COR-L47 (cell line): ENCODE data around the gene TUBGCP3.

ENCODE experiments used
- DNase-seq: peaks from one replicate; lab custom pipeline; 2025; lab: John Stamatoyannopoulos, UW

Gene TUBGCP3

GRCh38 chr13:112453874-112454647 lies 133.9 kb downstream of the TUBGCP3 start:
- no peak for DNase-seq

- DNase-seq = no peak
Measured at GRCh38 chr13:112453207-112453829, 134.6 kb downstream of the TUBGCP3 start.

GRCh38 chr13:112452380-112453206 lies 135.4 kb downstream of the TUBGCP3 start:
- DNase-seq = no peak

- no peak for DNase-seq
Measured at GRCh38 chr13:112451512-112452379, 136.2 kb downstream of the TUBGCP3 start.

GRCh38 chr13:112450904-112451240 lies 137.1 kb downstream of the TUBGCP3 start:
- peak; percentile 92 for DNase-seq

- no peak for DNase-seq
Measured at GRCh38 chr13:112450118-112450903, 137.6 kb downstream of the TUBGCP3 start.

- no peak for DNase-seq
Measured at GRCh38 chr13:112449545-112449930, 138.4 kb downstream of the TUBGCP3 start.

- no peak for DNase-seq
Measured at GRCh38 chr13:112448621-112449544, 139.1 kb downstream of the TUBGCP3 start.

- peak; percentile 22 for DNase-seq
Measured at GRCh38 chr13:112447761-112448603, 140.0 kb downstream of the TUBGCP3 start.

- no peak for DNase-seq
Measured at GRCh38 chr13:112447306-112447705, 140.6 kb downstream of the TUBGCP3 start.

- no peak for DNase-seq
Measured at GRCh38 chr13:112446867-112447266, 141.1 kb downstream of the TUBGCP3 start.

GRCh38 chr13:112446347-112446861 lies 141.5 kb downstream of the TUBGCP3 start:
- DNase-seq = no peak

- no peak for DNase-seq
Measured at GRCh38 chr13:112445411-112446271, 142.3 kb downstream of the TUBGCP3 start.

- no peak for DNase-seq
Measured at GRCh38 chr13:112444416-112445399, 143.2 kb downstream of the TUBGCP3 start.

- DNase-seq = peak; percentile 84
Measured at GRCh38 chr13:112443995-112444311, 144.0 kb downstream of the TUBGCP3 start.

- no peak for DNase-seq
Measured at GRCh38 chr13:112443191-112443994, 144.6 kb downstream of the TUBGCP3 start.
